Hypothalamus (tissue), 51 donors: Measurements from ENCODE around the gene TNFAIP8L1.
"Not testable (repeated sequence)": the region's sequence is repeated elsewhere in the genome, so short reads cannot be mapped to it uniquely, and the experiment has no call there.

Experiments used
- DNase-seq, 51 donors: peaks; one replicate each; lab custom pipeline; 2025; lab: John Stamatoyannopoulos, UW

TNFAIP8L1 gene

DNA sequence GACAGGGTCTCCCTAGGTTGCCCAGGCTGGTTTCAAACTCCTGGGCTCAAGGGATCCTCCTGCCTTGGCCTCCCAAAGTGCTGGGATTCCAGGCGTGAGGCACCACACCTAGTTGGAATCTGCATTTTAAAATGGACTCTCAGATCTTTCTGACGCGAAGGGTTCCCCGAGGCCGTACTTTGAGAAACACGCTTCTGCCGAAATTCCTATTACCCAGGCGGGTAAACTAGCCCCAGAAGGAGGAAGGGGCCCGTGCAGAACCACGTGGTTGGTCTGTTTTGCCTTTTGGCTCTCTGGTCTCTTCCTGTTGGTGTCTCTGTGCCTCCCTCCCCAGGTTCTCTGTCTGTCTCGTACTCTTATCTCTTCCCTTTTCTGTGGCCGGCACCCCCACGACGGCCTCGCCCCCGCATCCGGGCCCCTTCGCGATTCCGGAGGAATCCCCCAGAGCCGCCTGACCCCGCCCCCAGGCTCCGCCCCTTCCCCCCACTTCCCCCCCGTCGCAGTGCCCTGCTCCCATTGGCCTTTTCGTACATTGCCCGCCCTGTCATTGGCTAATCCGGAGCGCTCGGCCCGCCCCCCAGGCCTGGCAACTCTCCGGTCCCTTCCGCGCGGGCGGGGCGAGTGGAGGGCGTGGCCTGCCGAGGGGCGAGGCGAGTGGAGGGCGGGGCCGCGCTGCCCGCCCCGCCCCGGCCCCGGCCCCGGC, at the start of gene TNFAIP8L1:
TNFAIP8L1 (plus strand) TSS at position 689 of the 703 bp plus-strand sequence. CDS start 12,354 bp downstream, outside the sequence.
- peak; percentile 36 to 95 (median 86) for DNase-seq

DNA sequence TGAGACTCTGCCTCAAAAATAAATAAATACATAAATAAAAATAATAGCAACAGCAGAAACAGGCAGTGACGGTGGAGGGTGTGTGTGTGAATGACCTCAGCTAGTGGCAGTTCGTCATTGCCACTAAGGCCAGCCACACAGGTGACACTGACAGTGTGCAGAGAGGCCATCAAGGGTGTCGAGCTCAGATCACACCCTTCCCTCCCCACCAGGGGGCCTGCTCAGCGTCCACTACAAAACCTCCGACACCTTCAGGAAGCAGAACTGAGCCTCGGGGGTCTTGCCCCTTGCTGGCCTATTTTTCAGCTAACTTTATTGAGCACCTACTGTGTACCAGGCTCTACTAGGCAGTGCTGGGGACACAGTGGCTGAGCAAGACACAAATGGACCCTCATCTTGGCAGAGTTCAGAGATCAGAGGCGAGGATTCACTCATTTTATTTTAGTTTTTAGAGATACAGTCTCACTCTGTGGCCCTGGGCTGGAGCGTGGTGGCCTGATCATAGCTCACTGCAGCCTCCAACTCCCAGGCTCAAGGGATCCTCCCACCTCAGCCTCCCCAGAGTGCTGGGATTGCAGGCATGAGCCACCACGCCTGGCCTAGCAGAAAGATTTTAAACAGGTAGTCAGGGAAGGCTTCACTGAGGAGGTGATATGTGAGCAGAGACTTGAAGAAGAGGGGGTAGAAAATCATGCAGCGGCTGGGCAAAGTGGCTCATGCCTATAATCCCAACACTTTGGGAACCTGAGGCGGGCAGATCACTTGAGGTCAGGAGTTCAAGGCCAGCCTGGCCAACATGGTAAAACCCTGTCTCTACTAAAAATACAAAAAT, 49.5 kb upstream of the TNFAIP8L1 start:
- peak in 1 of 51 donors; percentile 7 for DNase-seq

- DNase-seq, result no peak
Measured at GRCh38 chr19:4590559-4590958, 48.8 kb upstream of the TNFAIP8L1 start.

- DNase-seq, result no peak
Measured at GRCh38 chr19:4591320-4591719, 48.0 kb upstream of the TNFAIP8L1 start.

DNA sequence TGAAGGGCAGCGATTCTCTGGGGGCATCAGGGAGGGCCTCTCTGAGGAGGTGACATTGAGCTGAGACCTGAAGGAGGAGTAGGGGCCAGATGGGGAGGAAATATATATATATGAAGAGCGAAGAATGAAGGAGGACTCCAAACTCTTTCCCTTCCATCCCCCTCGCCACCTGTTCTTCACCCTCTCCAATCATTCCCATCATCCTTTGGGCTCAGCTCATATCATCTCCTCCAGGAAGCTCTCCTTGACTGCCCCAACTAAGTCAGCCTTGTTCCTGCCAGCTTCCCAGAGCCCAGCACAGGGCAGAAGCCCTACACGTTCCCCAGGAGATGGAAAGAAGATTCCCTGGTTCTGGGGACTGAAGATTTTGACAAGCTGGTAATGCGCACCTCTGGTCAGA, 46.9 kb upstream of the TNFAIP8L1 start:
- DNase-seq, result no peak

DNA sequence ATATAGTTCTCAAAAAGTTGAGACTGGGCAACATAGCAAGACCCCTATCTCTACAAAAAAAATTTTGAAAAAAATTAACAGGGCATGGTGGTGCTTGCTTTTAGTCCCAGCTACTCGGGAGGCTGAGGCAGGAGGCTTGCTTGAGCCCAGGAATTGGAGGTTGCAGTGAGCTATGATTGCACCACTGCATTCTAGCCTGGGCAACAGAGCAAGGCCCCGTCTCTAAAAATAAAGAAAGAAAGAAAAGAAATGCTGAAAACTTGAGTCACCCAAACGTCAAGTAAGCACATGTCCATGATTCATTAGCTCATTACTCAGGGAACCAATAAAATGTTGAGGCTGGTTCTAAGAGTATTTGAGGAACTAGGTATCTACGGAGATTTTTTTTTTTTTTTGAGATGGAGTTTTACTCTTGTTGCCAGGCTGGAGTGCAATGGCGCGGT, 45.9 kb upstream of the TNFAIP8L1 start:
- DNase-seq, result no peak

GRCh38 chr19:4594201-4594600, 45.1 kb upstream of the TNFAIP8L1 start:
- DNase-seq, result no peak

- not testable (repeated sequence) for DNase-seq
Measured at GRCh38 chr19:4595158-4595557, 44.2 kb upstream of the TNFAIP8L1 start.

- DNase-seq, result no peak
Measured at GRCh38 chr19:4596033-4596904, 43.0 kb upstream of the TNFAIP8L1 start.

GRCh38 chr19:4597278-4597974, 41.9 kb upstream of the TNFAIP8L1 start:
- DNase-seq, result peak in 1 of 51 donors; percentile 20

GRCh38 chr19:4597975-4598671, 41.2 kb upstream of the TNFAIP8L1 start:
- DNase-seq, result peak in 4 of 51 donors; percentile 13 to 22 (median 18)

DNA sequence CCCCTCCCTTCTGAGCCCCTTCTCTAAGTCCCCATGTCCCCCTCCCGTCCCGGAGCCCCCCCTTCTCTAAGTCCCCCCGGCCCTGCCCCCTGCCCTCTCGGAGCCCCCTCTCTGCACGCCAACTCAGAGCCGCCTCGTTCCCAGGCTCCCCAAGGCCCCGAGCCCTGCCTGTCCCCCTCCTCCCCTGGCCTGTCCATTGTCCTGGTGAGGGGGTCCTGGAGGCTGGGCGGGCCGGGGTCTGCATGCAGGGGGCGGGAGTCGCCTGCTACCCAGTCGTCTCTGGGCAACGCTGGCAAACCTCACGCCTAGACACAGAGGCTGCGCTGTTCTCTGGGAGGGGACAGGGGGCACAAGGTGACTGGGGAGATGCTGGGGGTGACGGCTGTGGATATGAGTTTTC, 40.6 kb upstream of the TNFAIP8L1 start:
- no peak for DNase-seq

DNA sequence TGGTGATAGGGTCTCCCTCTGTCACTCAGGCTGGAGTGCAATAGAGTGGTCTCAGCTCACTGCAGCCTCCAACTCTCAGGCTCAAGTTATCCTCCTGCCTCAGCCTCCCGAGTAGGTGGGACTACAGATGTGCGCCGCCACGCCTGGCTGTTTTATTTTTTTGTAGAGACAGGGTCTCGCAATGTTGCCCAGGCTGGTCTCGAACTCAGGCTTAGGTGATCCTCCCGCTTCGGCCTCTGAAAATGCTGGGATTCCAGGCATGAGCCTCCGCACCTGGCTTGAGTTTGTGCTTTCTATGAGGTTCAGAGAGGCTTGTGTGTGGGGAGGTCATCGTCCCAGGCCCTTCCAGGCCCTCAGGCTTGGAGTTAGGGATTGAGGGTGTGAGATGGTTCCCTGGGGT, 39.2 kb upstream of the TNFAIP8L1 start:
- DNase-seq, result no peak

GRCh38 chr19:4600893-4601292, 38.4 kb upstream of the TNFAIP8L1 start:
- DNase-seq, result no peak

DNA sequence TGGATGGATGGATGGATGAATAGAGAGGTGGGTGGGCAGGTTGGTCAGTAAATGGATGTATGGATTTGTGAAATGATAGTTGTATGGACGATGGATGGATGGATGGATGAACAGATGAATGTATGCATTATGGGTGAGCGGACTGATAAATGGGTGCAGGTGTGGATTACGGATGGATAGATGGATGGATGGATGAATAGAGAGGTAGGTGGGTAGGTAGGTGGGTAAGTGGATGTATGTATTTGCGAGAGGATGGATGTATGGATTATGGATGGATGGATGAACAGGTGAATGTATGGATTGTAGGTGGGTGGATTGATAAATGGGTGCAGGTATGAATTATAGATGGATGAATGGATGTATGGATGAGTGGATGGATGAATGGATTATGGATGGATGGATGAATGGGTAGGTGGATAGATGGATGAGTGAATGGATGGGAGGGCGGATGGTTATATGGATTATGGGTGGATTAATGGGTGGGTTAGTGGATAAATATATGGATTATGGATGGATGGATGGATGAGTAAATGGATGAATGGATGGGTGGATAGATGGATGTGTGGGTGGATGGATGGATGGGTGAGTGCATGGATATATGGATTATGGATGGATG, 37.0 kb upstream of the TNFAIP8L1 start:
- no peak for DNase-seq

GRCh38 chr19:4602915-4603314, 36.4 kb upstream of the TNFAIP8L1 start:
- no peak for DNase-seq

DNA sequence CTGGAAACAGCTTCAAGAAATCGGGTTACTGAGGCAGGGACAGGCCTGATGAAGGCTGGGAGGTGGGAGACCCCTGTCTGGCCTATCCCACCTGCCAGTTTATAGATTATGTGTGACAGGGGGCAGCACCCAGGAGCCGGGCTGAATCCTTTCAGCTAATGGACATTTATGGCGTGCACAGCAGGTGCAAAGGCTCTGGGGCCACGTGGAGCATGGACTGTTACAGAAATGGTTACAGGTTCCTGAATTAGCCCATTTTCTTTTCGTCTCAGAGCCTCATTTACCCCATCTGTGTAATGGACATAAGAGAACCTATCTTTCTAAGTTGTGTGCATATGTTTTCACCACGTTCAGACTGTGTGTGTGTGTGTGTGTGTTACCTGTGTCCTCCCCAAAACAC, 34.4 kb upstream of the TNFAIP8L1 start:
- no peak for DNase-seq

DNA sequence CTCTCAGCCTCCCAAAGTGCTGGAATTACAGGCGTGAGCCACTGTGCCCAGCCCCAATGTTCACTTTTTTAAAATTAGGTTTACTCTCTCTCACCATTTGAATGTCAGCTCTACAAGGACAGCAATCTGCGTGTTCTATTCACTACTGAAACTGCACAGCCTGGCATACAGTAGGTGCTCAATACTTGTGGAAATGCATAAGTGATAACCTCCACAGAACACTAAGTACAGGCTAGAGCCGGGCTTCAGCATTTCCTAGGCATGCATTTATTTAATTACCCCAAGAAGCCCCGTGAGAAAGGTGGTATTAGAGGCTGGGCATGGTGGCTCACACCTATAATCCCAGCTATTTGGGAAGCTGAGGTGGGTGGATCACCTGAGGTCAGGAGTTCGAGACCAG, 33.1 kb upstream of the TNFAIP8L1 start:
- DNase-seq, result no peak
